ENCODE results near the gene PDIA4.
"Not testable (repeated sequence)": the region's sequence is repeated elsewhere in the genome, so short reads cannot be mapped to it uniquely, and the experiment has no call there.

The PDIA4 gene

GRCh38 chr7:149031353-149031910 is 3.1 kb upstream of the PDIA4 start:
- DNase-seq (ENCODE audit: extremely low read depth, low read depth) = no peak
- TF ChIP-seq CTCF (IDR thresholded peaks at IDR 0.05; ENCODE audit: low read depth, low read length) = no peak

GRCh38 chr7:149030439-149030838 is 2.1 kb upstream of the PDIA4 start:
- DNase-seq (ENCODE audit: extremely low read depth, low read depth) = not testable (repeated sequence)

GRCh38 chr7:149027611-149028345 is 527 bp downstream of the PDIA4 start:
- TF ChIP-seq CTCF (IDR thresholded peaks at IDR 0.05; ENCODE audit: low read depth, low read length) = no peak
- no peak for DNase-seq (ENCODE audit: extremely low read depth, low read depth)

GRCh38 chr7:149027055-149027454 is 1.2 kb downstream of the PDIA4 start:
- no peak for DNase-seq (ENCODE audit: extremely low read depth, low read depth)
- no peak for TF ChIP-seq CTCF (IDR thresholded peaks at IDR 0.05; ENCODE audit: low read depth, low read length)

- no peak for TF ChIP-seq CTCF (IDR thresholded peaks at IDR 0.05; ENCODE audit: low read depth, low read length)
- DNase-seq (ENCODE audit: extremely low read depth, low read depth) = no peak
These were observed 4.6 kb downstream of the PDIA4 start for GRCh38 chr7:149023662-149024061.

- TF ChIP-seq CTCF (IDR thresholded peaks at IDR 0.05; ENCODE audit: low read depth, low read length) = no peak
- no peak for DNase-seq (ENCODE audit: extremely low read depth, low read depth)
These were observed 5.4 kb downstream of the PDIA4 start for GRCh38 chr7:149022756-149023360.

GRCh38 chr7:149021725-149022062 is 6.6 kb downstream of the PDIA4 start:
- DNase-seq (ENCODE audit: extremely low read depth, low read depth) = no peak
- TF ChIP-seq CTCF (IDR thresholded peaks at IDR 0.05; ENCODE audit: low read depth, low read length) = no peak

Measured in AG09319 (cell line).